Ovary (tissue), 10 donors: ENCODE measurements around the gene KRTAP5-11. TPM values are rescaled to one million over a fixed set of nuclear protein-coding genes. Genes with fewer than 3 reads are reported as not detected.
"Not testable (repeated sequence)": the region's sequence is repeated elsewhere in the genome, so short reads cannot be mapped to it uniquely, and the experiment has no call there.

Experiments used
- DNase-seq, 5 donors: peaks; one replicate each; pipeline ENCODE4 v3.0.0-alpha.2; 2019 to 2020
- H3K27ac ChIP-seq, 2 donors: fragments of 200-600 bp; one replicate each; pipeline versions ENCODE4 v1.5.1 to v1.8.0; 2019 to 2022
- H3K27me3 ChIP-seq: fragments of 200-600 bp; one replicate; pipeline ENCODE4 v1.8.0; 2022
- H3K36me3 ChIP-seq: fragments of 200-600 bp; sonication (generic); one replicate; pipeline ENCODE4 v1.5.1; 2019
- H3K4me1 ChIP-seq: one replicate; pipeline ENCODE4 v1.8.1; 2013; ENCODE audit warnings: mild to moderate bottlenecking, moderate library complexity; ENCODE audit not compliant: insufficient read depth
- H3K4me3 ChIP-seq: fragments of 200-600 bp; sonication (generic); one replicate; pipeline ENCODE4 v1.5.1; 2017
- H3K9me3 ChIP-seq, 2 donors: fragments of 200-600 bp in 1 of 2; sonication (generic) in 1 of 2; one replicate each; pipeline versions ENCODE4 v1.5.1 to v1.8.1; 2013 to 2019; ENCODE audit warnings: mild to moderate bottlenecking in 1 of 2, moderate library complexity in 1 of 2
- EP300 ChIP-seq: sonication (generic); formaldehyde crosslinking; IDR thresholded peaks from one replicate; pipeline ENCODE4 v1.6.1; 2017; ENCODE audit warnings: antibody characterized with exemption
- POLR2A ChIP-seq: fragments of 450-650 bp; IDR thresholded peaks from one replicate; pipeline ENCODE4 v1.6.1; 2017; ENCODE audit warnings: antibody characterized with exemption, mild to moderate bottlenecking, moderate library complexity
- WGBS, 3 donors: extraction: QIAGEN DNeasy Blood & Tissue Kit in 1 of 3; methylation state at CpG; one replicate each; pipeline versions ENCODE4 v1.1.5 to v1.1.7; 2013 to 2017; 5-methylcytosine and 5-hydroxymethylcytosine counted together
- intact Hi-C, 4 donors: fragments of 100-400 bp; cut with DNase I; formaldehyde crosslinking; loops; one replicate each; pipeline versions ENCODE4 v1.11.0 to v1.15.1; 2022 to 2023
- long read RNA-seq, 3 donors: library from polyadenylated mRNA in 2 of 3; unstranded in 2 of 3; transcript quantifications; one replicate each; pipeline ENCODE4 v2.0.0 and lab custom pipeline, GENCODE V29; 2021 to 2026
- polyA plus RNA-seq, 2 donors: library from polyadenylated mRNA; stranded (reverse); fragments of 200-250 nt in 1 of 2; fragments of 350-450 nt in 1 of 2; fragmentation: Illumina TruSeq in 1 of 2; extraction: RNeasy Lipid Tissue Mini Kit (QIAGEN cat#74804) in 1 of 2; gene quantifications; one replicate each; pipeline ENCODE4 v1.2.3, GENCODE V29; 2013 to 2014
- total RNA-seq, 7 donors: library from RNA; depleted of rRNA in 2 of 7; stranded (reverse); fragments of >200 nt in 2 of 7; fragmentation: NEBNext Ultra II Directional in 3 of 7; extraction: Animal tissue kit (Norgen Biotek cat#: 25700) in 3 of 7; gene quantifications; one replicate each; pipeline versions ENCODE4 v1.1.0 to v1.2.4, GENCODE V29; 2016 to 2023
- TF ChIP-seq, protein P1 (sequence below), 3 donors: fragments of 450-650 bp in 2 of 3; fragments of 200-600 bp in 1 of 3; IDR thresholded peaks; one replicate each; pipeline versions ENCODE4 v1.5.1 to v1.8.0; 2016 to 2022; ENCODE audit warnings: antibody characterized with exemption in 3 of 3, mild to moderate bottlenecking in 1 of 3
- donor health status: DM: no; HTN: no; CAD: no; lungs with moderate emphysema.
- donor health status: DM: no; HTN: no; CAD: no.
- donor health status: Bipolar disorder and iron deficiency.
- donor health status: DM: yes; HTN: yes; CAD: no.
- donor health status: DM: no; HTN: no; CAD: no.
- donor health status: DM: yes; HTN: yes; CAD: no.

Gene KRTAP5-11, protein sequence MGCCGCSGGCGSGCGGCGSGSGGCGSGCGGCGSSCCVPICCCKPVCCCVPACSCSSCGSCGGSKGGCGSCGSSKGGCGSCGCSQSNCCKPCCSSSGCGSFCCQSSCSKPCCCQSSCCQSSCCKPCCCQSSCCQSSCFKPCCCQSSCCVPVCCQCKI
- not detected for total RNA-seq
- not detected for polyA plus RNA-seq
- long read RNA-seq, donor 1: 0 reads
- long read RNA-seq, donor 2: 0 reads
- long read RNA-seq, donor 3: 0 reads

DNA sequence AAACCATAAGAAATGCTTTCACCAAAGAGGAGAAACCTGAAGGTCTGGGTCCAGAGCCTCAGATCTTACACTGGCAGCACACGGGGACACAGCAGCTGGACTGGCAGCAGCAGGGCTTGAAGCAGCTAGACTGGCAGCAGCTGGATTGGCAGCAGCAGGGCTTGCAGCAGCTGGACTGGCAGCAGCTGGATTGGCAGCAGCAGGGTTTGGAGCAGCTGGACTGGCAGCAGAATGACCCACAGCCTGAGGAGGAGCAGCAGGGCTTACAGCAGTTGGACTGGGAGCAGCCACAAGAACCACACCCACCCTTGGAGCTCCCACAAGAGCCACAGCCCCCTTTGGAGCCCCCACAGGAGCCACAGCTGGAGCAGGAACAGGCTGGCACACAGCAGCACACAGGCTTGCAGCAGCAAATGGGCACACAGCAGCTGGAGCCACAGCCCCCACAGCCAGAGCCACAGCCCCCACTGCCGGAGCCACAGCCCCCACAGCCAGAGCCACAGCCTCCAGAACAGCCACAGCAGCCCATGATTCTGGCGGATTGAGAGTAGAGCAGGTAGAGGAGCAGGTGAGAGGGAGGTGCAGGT, at the start of gene KRTAP5-11:
Gene KRTAP5-11 (minus strand): TSS at position 567 of the 587 bp plus-strand sequence. CDS start 38 bp downstream, at position 529.
- H3K27me3 ChIP-seq: no peaks in the 10 kb centered on the region

DNA sequence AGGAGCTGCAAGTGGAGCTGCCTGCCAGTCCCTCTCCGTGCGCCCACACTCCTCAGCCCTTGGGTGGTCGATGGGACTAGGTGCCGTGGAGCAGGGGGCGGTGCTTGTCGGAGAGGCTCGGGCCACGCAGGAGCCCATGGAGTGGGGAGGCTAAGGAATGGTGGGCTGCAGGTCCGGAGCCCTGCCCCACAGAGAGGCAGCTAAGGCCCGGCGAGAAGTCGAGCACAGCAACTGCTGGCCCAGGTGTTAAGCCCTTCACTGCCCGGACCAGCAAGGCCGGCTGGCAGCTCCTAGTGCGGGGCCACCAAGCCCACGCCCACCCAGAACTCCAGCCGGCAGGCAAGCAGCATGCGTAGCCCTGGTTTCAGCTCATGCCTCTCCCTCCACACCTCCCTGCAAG, 48.9 kb upstream of the KRTAP5-11 start:
- intact Hi-C loops, H3K27ac ChIP-seq, H3K27me3 ChIP-seq, DNase-seq, H3K36me3 ChIP-seq, H3K4me3 ChIP-seq, H3K4me1 ChIP-seq, H3K9me3 ChIP-seq: not testable (repeated sequence)
- WGBS, 3 donors: 71 to 81% (median 75%) methylated on average over 18 of the region's 18 CpGs

More for the DNA sequence above, at the start of gene KRTAP5-11:
- TF ChIP-seq EP300 (no peak), POLR2A (no peak)
- TF ChIP-seq, protein P1, sequence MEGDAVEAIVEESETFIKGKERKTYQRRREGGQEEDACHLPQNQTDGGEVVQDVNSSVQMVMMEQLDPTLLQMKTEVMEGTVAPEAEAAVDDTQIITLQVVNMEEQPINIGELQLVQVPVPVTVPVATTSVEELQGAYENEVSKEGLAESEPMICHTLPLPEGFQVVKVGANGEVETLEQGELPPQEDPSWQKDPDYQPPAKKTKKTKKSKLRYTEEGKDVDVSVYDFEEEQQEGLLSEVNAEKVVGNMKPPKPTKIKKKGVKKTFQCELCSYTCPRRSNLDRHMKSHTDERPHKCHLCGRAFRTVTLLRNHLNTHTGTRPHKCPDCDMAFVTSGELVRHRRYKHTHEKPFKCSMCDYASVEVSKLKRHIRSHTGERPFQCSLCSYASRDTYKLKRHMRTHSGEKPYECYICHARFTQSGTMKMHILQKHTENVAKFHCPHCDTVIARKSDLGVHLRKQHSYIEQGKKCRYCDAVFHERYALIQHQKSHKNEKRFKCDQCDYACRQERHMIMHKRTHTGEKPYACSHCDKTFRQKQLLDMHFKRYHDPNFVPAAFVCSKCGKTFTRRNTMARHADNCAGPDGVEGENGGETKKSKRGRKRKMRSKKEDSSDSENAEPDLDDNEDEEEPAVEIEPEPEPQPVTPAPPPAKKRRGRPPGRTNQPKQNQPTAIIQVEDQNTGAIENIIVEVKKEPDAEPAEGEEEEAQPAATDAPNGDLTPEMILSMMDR (IDR thresholded peaks at IDR 0.05): no peak
- H3K36me3 ChIP-seq: no peaks in the 10 kb centered on the region
- H3K4me3 ChIP-seq: no peak within 1 kb of the TSS
- no peak within 1 kb of the TSS for H3K27ac ChIP-seq
- H3K4me1 ChIP-seq: no peaks in the 10 kb centered on the region
- DNase-seq: no peak
- 45 to 62% (median 57%) methylated on average over 3 of the region's 3 CpGs for WGBS, 3 donors
- no peaks in the 10 kb centered on the region for H3K9me3 ChIP-seq
- intact Hi-C loops: no loop called here

DNA sequence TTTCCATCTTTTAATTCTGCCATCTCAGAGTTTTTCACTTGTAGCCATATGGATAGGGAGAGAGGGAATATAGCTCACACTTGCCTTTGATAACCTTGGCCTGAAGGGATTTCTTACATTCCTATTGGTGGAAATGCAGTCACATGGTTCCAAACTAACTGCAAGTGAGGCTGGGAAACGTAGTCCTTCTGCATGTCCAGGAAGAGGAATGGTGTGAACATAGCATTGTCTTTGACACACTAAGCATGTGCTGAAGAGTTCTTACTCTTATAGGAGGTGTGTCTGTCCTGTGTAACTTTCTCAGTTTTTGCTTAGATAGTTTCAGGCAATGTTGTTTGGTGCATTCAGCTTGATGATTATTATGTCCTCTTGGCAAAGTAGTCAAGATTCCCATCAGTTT, 47.4 kb upstream of the KRTAP5-11 start:
- H3K36me3 ChIP-seq, intact Hi-C loops, H3K27me3 ChIP-seq, H3K27ac ChIP-seq, H3K9me3 ChIP-seq, H3K4me1 ChIP-seq, H3K4me3 ChIP-seq, DNase-seq: not testable (repeated sequence)
- 81 to 96% (median 92%) methylated on average over 1 of the region's 1 CpG for WGBS, 3 donors

DNA sequence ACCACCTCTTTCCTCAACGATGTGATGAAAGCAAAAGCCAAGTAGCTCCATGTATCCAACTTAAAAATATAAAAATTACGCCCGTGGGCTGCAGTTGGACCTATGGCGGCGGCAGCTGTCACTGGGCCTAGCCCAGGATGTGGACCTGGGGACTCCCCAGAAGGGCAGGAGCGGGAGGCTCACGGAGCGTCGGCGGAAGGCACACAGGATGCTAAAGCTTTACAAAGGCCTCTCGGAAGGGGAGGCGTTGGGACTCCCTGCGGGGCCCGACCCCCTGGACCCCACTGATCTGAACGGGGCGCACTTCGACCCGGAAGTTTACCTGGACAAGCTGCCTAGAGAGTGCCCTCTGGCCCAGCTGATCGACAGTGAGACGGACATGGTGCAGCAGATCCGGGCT, 46.3 kb upstream of the KRTAP5-11 start:
- H3K4me3 ChIP-seq, H3K27me3 ChIP-seq, H3K27ac ChIP-seq, H3K9me3 ChIP-seq, intact Hi-C loops, H3K4me1 ChIP-seq, H3K36me3 ChIP-seq, DNase-seq: not testable (repeated sequence)
- 90 to 93% (median 92%) methylated on average over 21 of the region's 21 CpGs for WGBS, 3 donors

DNA sequence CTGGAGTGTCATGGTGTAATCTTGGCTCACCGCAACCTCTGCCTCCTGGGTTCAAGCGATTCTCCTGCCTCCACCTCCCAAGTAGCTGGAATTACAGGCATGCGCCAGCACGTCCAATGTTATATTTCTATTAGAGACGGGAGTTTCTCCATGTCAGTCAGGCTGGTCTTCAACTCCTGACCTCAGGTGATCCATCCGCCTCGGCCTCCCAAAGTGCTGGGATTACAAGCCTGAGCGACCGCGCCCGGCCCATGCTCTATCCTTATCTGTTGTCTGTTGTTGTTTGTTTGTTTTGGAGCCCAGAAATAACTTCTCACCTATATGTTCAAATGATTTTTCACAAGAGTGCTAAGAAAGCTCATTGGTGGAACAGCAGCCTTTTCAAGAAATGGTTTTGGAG, 40.6 kb upstream of the KRTAP5-11 start:
- H3K4me3 ChIP-seq, H3K4me1 ChIP-seq, H3K9me3 ChIP-seq, DNase-seq, intact Hi-C loops, H3K36me3 ChIP-seq, H3K27ac ChIP-seq, H3K27me3 ChIP-seq: not testable (repeated sequence)
- 76 to 78% (median 77%) methylated on average over 11 of the region's 11 CpGs for WGBS, 3 donors

DNA sequence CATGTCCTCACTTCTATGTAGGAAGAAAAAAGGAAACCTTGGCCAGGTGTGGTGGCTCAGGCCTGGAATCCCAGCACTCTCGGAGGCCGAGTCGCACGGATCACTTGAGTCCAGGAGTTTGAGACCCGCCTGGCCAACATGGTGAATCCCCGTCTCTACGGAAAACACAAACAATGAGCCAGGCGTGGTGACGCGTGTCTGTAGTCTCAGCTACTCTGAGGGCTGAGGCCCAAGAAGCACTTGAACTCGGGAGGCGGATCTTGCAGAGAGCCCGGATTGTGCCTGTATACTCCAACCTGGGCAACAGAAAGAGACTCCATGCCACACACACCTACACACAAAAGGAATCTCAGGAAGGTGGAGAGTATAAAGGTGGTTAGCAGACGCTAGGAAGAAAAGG, 39.9 kb upstream of the KRTAP5-11 start:
- intact Hi-C loops, DNase-seq, H3K27me3 ChIP-seq, H3K4me3 ChIP-seq, H3K27ac ChIP-seq, H3K9me3 ChIP-seq, H3K4me1 ChIP-seq, H3K36me3 ChIP-seq: not testable (repeated sequence)
- WGBS, 3 donors: 89 to 90% (median 89%) methylated on average over 14 of the region's 14 CpGs

DNA sequence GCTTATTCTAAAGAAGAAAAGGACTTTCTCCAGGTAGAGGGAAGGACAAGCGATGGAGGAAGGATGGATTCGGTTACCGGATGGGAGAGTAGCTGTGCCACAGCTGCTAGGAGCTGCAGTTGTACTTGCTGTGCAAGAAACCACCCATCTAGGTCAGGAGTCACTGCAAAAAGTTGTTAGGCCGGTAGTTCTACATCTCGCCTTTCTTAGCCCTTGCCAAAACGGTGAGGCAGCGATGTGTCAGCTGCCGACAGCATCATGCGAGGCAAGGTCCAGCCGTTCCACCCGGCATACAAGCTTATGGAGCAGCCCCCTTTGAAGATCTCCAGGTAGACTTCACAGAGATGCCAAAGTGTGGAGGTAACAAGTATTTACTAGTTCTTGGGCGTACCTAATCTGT, 32.3 kb upstream of the KRTAP5-11 start:
- H3K9me3 ChIP-seq, H3K4me3 ChIP-seq, intact Hi-C loops, H3K27ac ChIP-seq, H3K4me1 ChIP-seq, H3K36me3 ChIP-seq, H3K27me3 ChIP-seq, DNase-seq: not testable (repeated sequence)
- 69 to 76% (median 70%) methylated on average over 12 of the region's 12 CpGs for WGBS, 3 donors

DNA sequence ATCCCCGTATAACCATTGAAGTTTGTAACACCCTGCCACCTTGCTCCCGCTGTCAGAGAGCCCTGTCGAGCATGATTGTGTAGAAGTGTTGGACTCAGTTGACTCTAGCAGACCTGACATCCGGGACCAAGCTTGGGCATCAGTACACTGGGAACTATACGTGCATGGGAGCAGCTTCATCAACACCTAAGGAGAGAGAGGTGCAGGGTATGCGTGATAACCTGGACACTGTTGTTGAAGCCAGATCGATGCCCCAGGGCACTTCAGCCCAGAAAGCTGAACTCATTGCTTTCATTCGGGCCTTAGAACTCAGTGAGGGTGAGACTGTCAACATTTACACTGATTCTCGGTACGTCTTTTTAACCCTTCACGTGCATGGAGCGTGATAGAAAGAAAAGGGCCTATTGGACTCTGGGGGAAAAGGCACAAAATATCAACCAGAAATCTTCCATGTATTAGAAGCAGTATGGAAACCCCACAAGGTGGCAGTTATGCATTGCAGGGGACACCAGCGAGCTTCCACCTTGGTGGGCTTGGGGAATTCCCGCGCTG, 31.8 kb upstream of the KRTAP5-11 start:
- H3K4me3 ChIP-seq, DNase-seq, H3K9me3 ChIP-seq, intact Hi-C loops, H3K4me1 ChIP-seq, H3K27me3 ChIP-seq, H3K36me3 ChIP-seq, H3K27ac ChIP-seq: not testable (repeated sequence)
- WGBS, 3 donors: 53 to 62% (median 56%) methylated on average over 15 of the region's 15 CpGs

DNA sequence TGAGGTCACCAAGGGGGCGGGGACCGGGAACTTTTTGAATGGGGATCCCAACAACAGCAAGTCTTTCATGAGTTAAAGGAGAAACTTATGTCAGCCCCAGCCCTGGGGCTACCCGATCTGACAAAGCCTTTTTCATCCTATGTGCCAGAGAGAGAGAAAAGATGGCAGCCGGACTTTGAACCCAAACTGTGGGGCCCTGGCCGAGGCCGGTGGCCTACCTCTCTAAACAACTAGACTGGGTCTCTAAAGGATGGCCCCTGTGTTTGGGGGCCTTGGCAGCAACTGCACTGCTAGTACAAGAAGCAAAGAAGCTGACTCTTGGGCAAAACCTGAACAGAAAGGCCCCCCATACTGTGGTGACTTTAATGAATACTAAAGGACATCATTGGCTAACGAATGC, 31.3 kb upstream of the KRTAP5-11 start:
- H3K27ac ChIP-seq, H3K9me3 ChIP-seq, H3K36me3 ChIP-seq, H3K4me1 ChIP-seq, DNase-seq, H3K4me3 ChIP-seq, H3K27me3 ChIP-seq, intact Hi-C loops: not testable (repeated sequence)
- 77 to 80% (median 78%) methylated on average over 7 of the region's 7 CpGs for WGBS, 3 donors

DNA sequence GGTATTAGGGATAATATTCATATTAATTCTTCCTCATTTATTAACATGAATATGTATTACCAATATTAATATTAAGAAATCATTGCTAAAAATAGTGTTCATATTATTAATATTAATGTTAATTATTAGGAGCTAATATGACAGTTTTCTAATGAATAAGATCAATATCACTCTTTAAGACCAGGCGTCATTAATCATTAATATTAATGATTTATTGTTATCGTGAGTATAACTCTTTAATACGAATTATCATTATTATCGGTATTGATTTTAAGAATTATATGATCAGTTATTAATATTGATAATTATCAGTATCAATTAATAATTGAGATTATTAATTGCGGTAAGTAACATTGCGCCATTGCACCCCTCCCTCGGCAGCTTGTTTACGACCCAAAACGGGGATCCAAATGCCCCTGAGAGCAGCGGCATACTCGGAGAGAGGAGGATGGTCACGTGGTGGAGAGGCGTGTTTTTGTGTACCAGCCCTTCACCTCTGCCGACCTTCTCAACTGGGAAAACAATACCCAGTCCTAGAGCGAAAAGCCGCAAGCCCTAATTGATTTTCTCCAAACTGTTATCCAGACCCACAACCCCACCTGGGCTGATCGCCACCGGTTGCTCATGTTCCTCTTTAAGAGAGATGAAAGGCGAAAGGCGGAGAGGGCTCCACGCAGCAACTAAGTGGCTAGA, 28.7 kb upstream of the KRTAP5-11 start:
- intact Hi-C loops, H3K27ac ChIP-seq, H3K4me3 ChIP-seq, H3K36me3 ChIP-seq, H3K27me3 ChIP-seq, DNase-seq, H3K4me1 ChIP-seq, H3K9me3 ChIP-seq: not testable (repeated sequence)
- WGBS, 3 donors: 71 to 80% (median 79%) methylated on average over 21 of the region's 21 CpGs
